Fibroblast of gingiva (primary cell): Measurements from ENCODE around the gene SLC35F6.
"Not testable (repeated sequence)": the region's sequence is repeated elsewhere in the genome, so short reads cannot be mapped to it uniquely, and the experiment has no call there.

ENCODE experiments used
- DNase-seq: peaks from one replicate; pipeline ENCODE4 v3.0.0-alpha.2; 2011; ENCODE audit warnings: low read depth

The SLC35F6 gene

GRCh38 chr2:26784570-26785234 lies 20.6 kb downstream of the SLC35F6 start:
- no peak for DNase-seq

- DNase-seq = peak; percentile 99
These were observed 21.5 kb downstream of the SLC35F6 start, which contains the start of gene CENPA for GRCh38 chr2:26785431-26786206. CENPA (plus strand) TSS chr2:26786056; CDS start chr2:26786197, 141 bp downstream.

GRCh38 chr2:26786207-26787028 lies 22.3 kb downstream of the SLC35F6 start:
- no peak for DNase-seq

- DNase-seq = no peak
These were observed 28.6 kb downstream of the SLC35F6 start for GRCh38 chr2:26792720-26793119.

- DNase-seq = no peak
These were observed 29.4 kb downstream of the SLC35F6 start for GRCh38 chr2:26793518-26793917.

GRCh38 chr2:26795135-26795534 lies 31.1 kb downstream of the SLC35F6 start:
- DNase-seq = not testable (repeated sequence)

GRCh38 chr2:26801328-26801727 lies 37.2 kb downstream of the SLC35F6 start:
- DNase-seq = no peak

GRCh38 chr2:26801796-26802195 lies 37.7 kb downstream of the SLC35F6 start:
- no peak for DNase-seq

- DNase-seq = peak; percentile 15
These were observed 41.2 kb downstream of the SLC35F6 start for GRCh38 chr2:26805241-26805676.

- DNase-seq = peak; percentile 32
These were observed 43.8 kb downstream of the SLC35F6 start for GRCh38 chr2:26807788-26808460.

GRCh38 chr2:26809211-26809610 lies 45.1 kb downstream of the SLC35F6 start:
- no peak for DNase-seq

GRCh38 chr2:26809876-26810577 lies 45.9 kb downstream of the SLC35F6 start:
- DNase-seq = no peak

- DNase-seq = no peak
These were observed 47.2 kb downstream of the SLC35F6 start for GRCh38 chr2:26811261-26811660.

- DNase-seq = no peak
These were observed 48.0 kb downstream of the SLC35F6 start for GRCh38 chr2:26811791-26812694.

- no peak for DNase-seq
These were observed 48.6 kb downstream of the SLC35F6 start for GRCh38 chr2:26812731-26813130.

GRCh38 chr2:26814072-26814765 lies 50.1 kb downstream of the SLC35F6 start:
- DNase-seq = not testable (repeated sequence)

GRCh38 chr2:26816893-26817292 lies 52.8 kb downstream of the SLC35F6 start:
- no peak for DNase-seq

- no peak for DNase-seq
These were observed 54.2 kb downstream of the SLC35F6 start for GRCh38 chr2:26818255-26818654.

GRCh38 chr2:26818972-26819371 lies 54.9 kb downstream of the SLC35F6 start:
- no peak for DNase-seq

- no peak for DNase-seq
These were observed 56.8 kb downstream of the SLC35F6 start for GRCh38 chr2:26820932-26821331.
